Cardiac muscle cell (in vitro differentiated cells and primary cell): ENCODE results near the gene HIP1R. TPM values are rescaled to one million over a fixed set of nuclear protein-coding genes. Genes with fewer than 3 reads are reported as not detected.
A peak's percentile ranks its signal among the peaks of the same experiment; 100 is the strongest.

Experiments
- DNase-seq, 2 donors: peaks; one replicate each; pipeline versions ENCODE4 v3.0.0 to v3.0.0-alpha.2; 2010 to 2017; ENCODE audit warnings: low read depth in 1 of 2, low spot score in 1 of 2
- H3K27ac ChIP-seq: fragments of 200-600 bp; sonication (generic); 2 replicates; pipeline ENCODE4 v1.5.1; 2016
- H3K27me3 ChIP-seq: fragments of 200-600 bp; sonication (generic); 2 replicates; pipeline ENCODE4 v1.6.0; 2016; ENCODE audit warnings: control low read depth
- H3K36me3 ChIP-seq: fragments of 200-600 bp; sonication (generic); 2 replicates; pipeline ENCODE4 v1.5.1; 2016; ENCODE audit warnings: control low read depth
- H3K4me1 ChIP-seq: fragments of 200-600 bp; sonication (generic); 2 replicates; pipeline ENCODE4 v1.8.1; 2017; ENCODE audit warnings: low read depth, mild to moderate bottlenecking, mixed run types
- H3K4me3 ChIP-seq: fragments of 200-600 bp; sonication (generic); 2 replicates; pipeline ENCODE4 v1.5.1; 2016; ENCODE audit warnings: mild to moderate bottlenecking
- H3K9me3 ChIP-seq: fragments of 200-600 bp; sonication (generic); 2 replicates; pipeline ENCODE4 v1.5.1; 2017; ENCODE audit warnings: low read depth, mild to moderate bottlenecking, control low read depth
- CTCF ChIP-seq: IDR thresholded peaks from 2 replicates; pipeline ENCODE4 v1.5.1; 2012; ENCODE audit warnings: low read depth, mild to moderate bottlenecking, low read length
- polyA plus RNA-seq: library from polyadenylated mRNA; unstranded; fragments of >200 nt; fragmentation: Nextera tagmentation; extraction: Ambion mirVana; gene quantifications from 2 replicates; pipeline ENCODE4 v1.2.1, GENCODE V29; 2016
- total RNA-seq: library from RNA; depleted of rRNA; stranded (reverse); fragments of >200 nt; gene quantifications from 2 replicates; pipeline ENCODE4 v1.2.3, GENCODE V29; 2016

The HIP1R gene
- total and polyA plus RNA-seq, 2 experiments from 2014 or later: 18.3 to 38.4 TPM

GRCh38 chr12:122835750-122836026, 431 bp downstream of the HIP1R start:
- H3K36me3 ChIP-seq: no peaks in the 10 kb centered on the region
- no peaks in the 10 kb centered on the region for H3K9me3 ChIP-seq
- no peaks in the 10 kb centered on the region for H3K4me1 ChIP-seq
- DNase-seq: peak in 1 of 2 donors; percentile 63
- peaks cover 26% of the 10 kb centered on the region for H3K27me3 ChIP-seq
- no peak overlapping the region for H3K27ac ChIP-seq
- peak overlapping the region; percentile 70 for H3K4me3 ChIP-seq
- TF ChIP-seq CTCF: no peak

- peaks cover 24% of the 10 kb centered on the region for H3K27me3 ChIP-seq
- TF ChIP-seq CTCF: no peak
- H3K36me3 ChIP-seq: no peaks in the 10 kb centered on the region
- no peaks in the 10 kb centered on the region for H3K4me1 ChIP-seq
- DNase-seq: peak in 1 of 2 donors; percentile 41
- no peaks in the 10 kb centered on the region for H3K9me3 ChIP-seq
- H3K27ac ChIP-seq: no peak overlapping the region
- H3K4me3 ChIP-seq: peak overlapping the region; percentile 70
These were observed 1.0 kb downstream of the HIP1R start for GRCh38 chr12:122836027-122836921.

- TF ChIP-seq CTCF: no peak
- H3K9me3 ChIP-seq: no peaks in the 10 kb centered on the region
- peaks cover 16% of the 10 kb centered on the region for H3K27me3 ChIP-seq
- no peak overlapping the region for H3K4me3 ChIP-seq
- H3K27ac ChIP-seq: no peak overlapping the region
- H3K36me3 ChIP-seq: no peaks in the 10 kb centered on the region
- no peak for DNase-seq
- H3K4me1 ChIP-seq: peaks cover 8% of the 10 kb centered on the region
These were observed 2.3 kb downstream of the HIP1R start for GRCh38 chr12:122837306-122838265.

GRCh38 chr12:122838841-122839240, 3.6 kb downstream of the HIP1R start:
- peaks cover 8% of the 10 kb centered on the region for H3K4me1 ChIP-seq
- H3K36me3 ChIP-seq: no peaks in the 10 kb centered on the region
- DNase-seq: no peak
- no peak overlapping the region for H3K4me3 ChIP-seq
- no peak overlapping the region for H3K27ac ChIP-seq
- no peaks in the 10 kb centered on the region for H3K9me3 ChIP-seq
- H3K27me3 ChIP-seq: peaks cover 16% of the 10 kb centered on the region
- TF ChIP-seq CTCF: no peak

- H3K36me3 ChIP-seq: no peaks in the 10 kb centered on the region
- no peak for DNase-seq
- H3K27ac ChIP-seq: no peak overlapping the region
- peaks cover 8% of the 10 kb centered on the region for H3K4me1 ChIP-seq
- H3K9me3 ChIP-seq: no peaks in the 10 kb centered on the region
- no peak for TF ChIP-seq CTCF
- H3K4me3 ChIP-seq: no peak overlapping the region
- peaks cover 16% of the 10 kb centered on the region for H3K27me3 ChIP-seq
These were observed 4.8 kb downstream of the HIP1R start for GRCh38 chr12:122839907-122840554.
